ENCODE measurements around the gene TMX4.
A peak's percentile ranks its signal among the peaks of the same experiment; 100 is the strongest.

Gene TMX4

GRCh38 chr20:8019998-8020247, 362 bp upstream of the TMX4 start:
- DNase-seq (ENCODE audit: low read depth in 3 of 3): no peak

GRCh38 chr20:8018958-8019245, 659 bp downstream of the TMX4 start:
- peak; percentile 32 to 58 (median 39) for DNase-seq (ENCODE audit: low read depth in 3 of 3)

GRCh38 chr20:8012724-8013123, 6.8 kb downstream of the TMX4 start:
- DNase-seq (ENCODE audit: low read depth in 3 of 3): no peak

- no peak for DNase-seq (ENCODE audit: low read depth in 3 of 3)
Observed at GRCh38 chr20:8008733-8009132, 10.8 kb downstream of the TMX4 start.

GRCh38 chr20:8007490-8007889, 12.1 kb downstream of the TMX4 start:
- no peak for DNase-seq (ENCODE audit: low read depth in 3 of 3)

GRCh38 chr20:8005575-8006366, 13.8 kb downstream of the TMX4 start:
- DNase-seq (ENCODE audit: low read depth in 3 of 3): no peak

- no peak for DNase-seq (ENCODE audit: low read depth in 3 of 3)
Observed at GRCh38 chr20:8005033-8005432, 14.5 kb downstream of the TMX4 start.

- DNase-seq (ENCODE audit: low read depth in 3 of 3): no peak
Observed at GRCh38 chr20:8002056-8002455, 17.5 kb downstream of the TMX4 start.

- DNase-seq (ENCODE audit: low read depth in 3 of 3): no peak
Observed at GRCh38 chr20:8000796-8001195, 18.8 kb downstream of the TMX4 start.

GRCh38 chr20:7996898-7997297, 22.7 kb downstream of the TMX4 start:
- DNase-seq (ENCODE audit: low read depth in 3 of 3): no peak

- no peak for DNase-seq (ENCODE audit: low read depth in 3 of 3)
Observed at GRCh38 chr20:7994809-7995208, 24.8 kb downstream of the TMX4 start.

- no peak for DNase-seq (ENCODE audit: low read depth in 3 of 3)
Observed at GRCh38 chr20:7993703-7994102, 25.9 kb downstream of the TMX4 start.

GRCh38 chr20:7993238-7993637, 26.3 kb downstream of the TMX4 start:
- no peak for DNase-seq (ENCODE audit: low read depth in 3 of 3)

GRCh38 chr20:7990385-7990784, 29.2 kb downstream of the TMX4 start:
- DNase-seq (ENCODE audit: low read depth in 3 of 3): no peak

- DNase-seq (ENCODE audit: low read depth in 3 of 3): no peak
Observed at GRCh38 chr20:7989379-7989778, 30.2 kb downstream of the TMX4 start.

- DNase-seq (ENCODE audit: low read depth in 3 of 3): no peak
Observed at GRCh38 chr20:7985916-7986315, 33.6 kb downstream of the TMX4 start.

- DNase-seq (ENCODE audit: low read depth in 3 of 3): no peak
Observed at GRCh38 chr20:7984192-7984591, 35.4 kb downstream of the TMX4 start.

- no peak for DNase-seq (ENCODE audit: low read depth in 3 of 3)
Observed at GRCh38 chr20:7981374-7981773, 38.2 kb downstream of the TMX4 start.

GRCh38 chr20:7980332-7981046, 39.1 kb downstream of the TMX4 start:
- DNase-seq (ENCODE audit: low read depth in 3 of 3): peak in 1 of 3 experiments; percentile 1

- DNase-seq (ENCODE audit: low read depth in 3 of 3): no peak
Observed at GRCh38 chr20:7977709-7978108, 41.9 kb downstream of the TMX4 start.

GRCh38 chr20:7975851-7976414, 43.6 kb downstream of the TMX4 start:
- DNase-seq (ENCODE audit: low read depth in 3 of 3): no peak

- DNase-seq (ENCODE audit: low read depth in 3 of 3): no peak
Observed at GRCh38 chr20:7974785-7975435, 44.7 kb downstream of the TMX4 start.
